A549 treated with Hydrocortisone at 1 μM for 4 hours (cell line): ENCODE data around the gene PLIN5. TPM values are rescaled to one million over a fixed set of nuclear protein-coding genes. Genes with fewer than 3 reads are reported as not detected.

Source experiments
- total RNA-seq: library from RNA; stranded (reverse); fragments of 200-300 nt; extraction: Qiagen RNA extraction; gene quantifications from 5 replicates; pipeline ENCODE4 v1.2.3, GENCODE V29; 2022

PLIN5 gene
- total RNA-seq = 0.06 to 0.20 TPM (median 0.12 TPM) in 5 replicates

GRCh38 chr19:4534836-4535658 is at the start of gene PLIN5:
Gene PLIN5, minus strand, starts transcription at chr19:4535224. Its CDS starts 1,150 bp downstream, at chr19:4534074.

DNA sequence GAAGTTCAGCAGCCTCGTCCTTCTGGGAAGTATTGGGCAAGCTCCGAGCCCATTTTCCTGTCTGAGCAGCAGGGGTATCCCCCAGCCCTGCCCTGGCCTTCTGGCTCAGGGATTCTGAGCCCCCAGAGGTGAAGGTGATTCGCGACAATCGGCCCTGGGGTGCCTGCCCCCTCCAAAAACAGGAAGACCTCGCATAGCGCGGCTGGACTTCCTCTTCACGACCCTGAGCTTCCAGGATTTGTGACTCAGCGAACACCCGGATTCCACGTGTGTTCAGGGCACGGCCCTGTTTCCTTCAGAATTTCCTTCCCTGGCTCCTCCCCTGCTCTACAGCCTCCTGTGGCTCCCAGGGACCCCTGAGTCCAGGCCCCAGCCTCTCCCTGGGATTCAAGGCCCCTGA is 24.5 kb upstream of the PLIN5 start, which contains the start of gene SEMA6B:
Gene SEMA6B, minus strand, starts transcription at position 116 of the 400 bp plus-strand sequence. CDS start 1,227 bp downstream, outside the sequence.

GRCh38 chr19:4539693-4540581 is 4.9 kb upstream of the PLIN5 start, which contains the start of gene LRG1:
Gene LRG1, minus strand, starts transcription at chr19:4540036. Its CDS starts 23 bp downstream, at chr19:4540013.

GRCh38 chr19:4518345-4519171 is 16.5 kb downstream of the PLIN5 start, which contains the start of gene PLIN4:
Gene PLIN4, minus strand, starts transcription at chr19:4518486. Its CDS starts 214 bp downstream, at chr19:4518272.

Other genes starting within 250 kb of the PLIN5 start
- not detected in 5 replicates for gene TMIGD2, start 232.8 kb downstream of the PLIN5 start, total RNA-seq
- gene FSD1, start 230.6 kb downstream of the PLIN5 start, total RNA-seq = 7.6 to 8.8 TPM (median 7.8 TPM) in 5 replicates
- gene STAP2, start 196.4 kb downstream of the PLIN5 start, total RNA-seq = 0.22 TPM in 1 of 5 replicates, not detected in the others
- gene MPND, start 191.7 kb downstream of the PLIN5 start, total RNA-seq = 8.6 to 12.4 TPM (median 10.9 TPM) in 5 replicates
- 50.2 to 59.5 TPM (median 56.2 TPM) in 5 replicates for gene SH3GL1, start 134.7 kb downstream of the PLIN5 start, total RNA-seq
- gene CHAF1A, start 132.6 kb downstream of the PLIN5 start, total RNA-seq = 19.7 to 23.9 TPM (median 20.6 TPM) in 5 replicates
- gene UBXN6, start 77.4 kb downstream of the PLIN5 start, total RNA-seq = 44.1 to 58.8 TPM (median 57.7 TPM) in 5 replicates
- gene HDGFL2, start 62.9 kb downstream of the PLIN5 start, total RNA-seq = 24.4 to 28.0 TPM (median 25.7 TPM) in 5 replicates
- 0.10 to 0.16 TPM (median 0.12 TPM) in 5 replicates for gene PLIN4, start 16.7 kb downstream of the PLIN5 start, total RNA-seq
- 0.06 to 0.24 TPM (median 0.08 TPM) in 5 replicates for gene LRG1, start 4.8 kb upstream of the PLIN5 start, total RNA-seq
- gene SEMA6B, start 24.5 kb upstream of the PLIN5 start, total RNA-seq = 5.1 to 5.9 TPM (median 5.8 TPM) in 5 replicates
- 2.9 to 4.0 TPM (median 3.9 TPM) in 5 replicates for gene TNFAIP8L1, start 104.3 kb upstream of the PLIN5 start, total RNA-seq
- gene MYDGF, start 135.1 kb upstream of the PLIN5 start, total RNA-seq = 108 to 143 TPM (median 136 TPM) in 5 replicates
- gene DPP9, start 188.6 kb upstream of the PLIN5 start, total RNA-seq = 55.3 to 63.7 TPM (median 59.3 TPM) in 5 replicates